ENCODE measurements around the gene ZFYVE27. TPM values are rescaled to one million over a fixed set of nuclear protein-coding genes. Genes with fewer than 3 reads are reported as not detected.

ZFYVE27 gene
- total RNA-seq, 4 donors from 2014 or later, result 25.8 to 60.5 (median 39.6) TPM

DNA sequence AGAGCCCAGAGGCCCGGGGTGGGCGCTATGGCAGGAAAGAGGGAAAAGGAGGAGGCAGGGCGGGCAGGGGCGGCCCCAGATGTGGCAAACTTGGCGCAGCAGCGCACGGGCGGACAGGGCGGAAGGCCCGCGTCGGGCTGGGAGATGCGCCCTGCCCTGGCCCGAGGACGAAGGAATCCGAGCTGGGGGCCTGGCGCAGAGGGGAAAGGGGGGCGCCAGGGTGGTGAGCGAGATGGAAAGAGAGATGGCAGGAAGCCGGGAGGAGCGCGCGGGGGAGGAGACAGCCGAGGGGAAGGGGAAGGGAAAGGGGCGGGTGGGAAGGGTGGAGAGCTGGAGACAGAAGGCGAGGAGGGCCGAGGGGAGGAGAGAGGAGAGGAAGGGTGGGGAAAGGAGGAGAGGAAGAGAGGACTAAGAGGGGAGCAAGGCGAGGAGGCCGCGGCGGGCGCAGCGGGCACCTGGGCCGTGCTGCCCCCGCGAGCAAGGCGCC, 23.5 kb upstream of the ZFYVE27 start, which contains the start of gene MARVELD1:
MARVELD1 (plus strand) TSS at position 392 of the 487 bp plus-strand sequence. CDS start 147 bp downstream, outside the sequence.
- Histone ChIP-seq H3K36me3 (peaks cover 7% of the 10 kb centered on the region), H3K4me1 (peaks cover 60% of the 10 kb centered on the region), H3K4me3 (peak within 1 kb of the TSS; percentile 54), H3K9me3 (no peaks in the 10 kb centered on the region), H3K27me3 (no peaks in the 10 kb centered on the region), H3K27ac (peak within 1 kb of the TSS; percentile 86)
- DNase-seq (ENCODE audit: low spot score in 2 of 2), result peak; percentile 85 to 90
- 5% methylated on average over 37 of the region's 37 CpGs for WGBS
- no peak for TF ChIP-seq EP300 (IDR thresholded peaks at IDR 0.05)
- no peak for TF ChIP-seq POLR2A (IDR thresholded peaks at IDR 0.05)
- TF ChIP-seq POLR2AphosphoS5 (IDR thresholded peaks at IDR 0.05), result no peak
- TF ChIP-seq CTCF (IDR thresholded peaks at IDR 0.05), result no peak

DNA sequence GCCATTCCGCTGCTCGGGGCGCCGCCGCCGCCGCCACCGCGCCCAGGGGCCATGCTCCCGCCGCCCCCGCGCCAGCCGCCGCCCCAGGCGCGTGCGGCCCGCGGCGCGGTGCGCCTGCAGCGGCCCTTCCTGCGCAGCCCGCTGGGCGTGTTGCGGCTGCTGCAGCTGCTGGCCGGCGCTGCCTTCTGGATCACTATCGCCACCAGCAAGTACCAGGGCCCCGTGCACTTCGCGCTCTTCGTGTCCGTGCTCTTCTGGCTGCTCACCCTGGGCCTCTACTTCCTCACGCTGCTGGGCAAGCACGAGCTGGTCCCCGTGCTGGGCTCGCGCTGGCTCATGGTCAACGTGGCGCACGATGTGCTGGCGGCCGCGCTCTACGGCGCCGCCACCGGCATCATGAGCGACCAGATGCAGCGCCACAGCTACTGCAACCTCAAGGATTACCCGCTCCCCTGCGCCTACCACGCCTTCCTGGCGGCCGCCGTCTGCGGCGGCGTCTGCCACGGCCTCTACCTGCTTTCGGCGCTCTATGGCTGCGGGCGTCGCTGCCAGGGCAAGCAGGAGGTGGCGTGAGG, 23.0 kb upstream of the ZFYVE27 start:
- H3K9me3 ChIP-seq, result no peaks in the 10 kb centered on the region
- no peaks in the 10 kb centered on the region for H3K27me3 ChIP-seq
- TF ChIP-seq POLR2A (IDR thresholded peaks at IDR 0.05) (no peak), POLR2AphosphoS5 (IDR thresholded peaks at IDR 0.05) (peak in 2 of 3 donors; percentile 20 to 45), EP300 (IDR thresholded peaks at IDR 0.05) (no peak), CTCF (IDR thresholded peaks at IDR 0.05) (peak in 1 of 2 donors; percentile 13)
- H3K36me3 ChIP-seq, result peaks cover 7% of the 10 kb centered on the region
- H3K27ac ChIP-seq, result peak overlapping the region; percentile 86
- peak; percentile 83 to 85 for DNase-seq (ENCODE audit: low spot score in 2 of 2)
- 0% methylated on average over 10 of the region's 69 CpGs for WGBS
- H3K4me3 ChIP-seq, result peak overlapping the region; percentile 54
- H3K4me1 ChIP-seq, result peaks cover 65% of the 10 kb centered on the region

DNA sequence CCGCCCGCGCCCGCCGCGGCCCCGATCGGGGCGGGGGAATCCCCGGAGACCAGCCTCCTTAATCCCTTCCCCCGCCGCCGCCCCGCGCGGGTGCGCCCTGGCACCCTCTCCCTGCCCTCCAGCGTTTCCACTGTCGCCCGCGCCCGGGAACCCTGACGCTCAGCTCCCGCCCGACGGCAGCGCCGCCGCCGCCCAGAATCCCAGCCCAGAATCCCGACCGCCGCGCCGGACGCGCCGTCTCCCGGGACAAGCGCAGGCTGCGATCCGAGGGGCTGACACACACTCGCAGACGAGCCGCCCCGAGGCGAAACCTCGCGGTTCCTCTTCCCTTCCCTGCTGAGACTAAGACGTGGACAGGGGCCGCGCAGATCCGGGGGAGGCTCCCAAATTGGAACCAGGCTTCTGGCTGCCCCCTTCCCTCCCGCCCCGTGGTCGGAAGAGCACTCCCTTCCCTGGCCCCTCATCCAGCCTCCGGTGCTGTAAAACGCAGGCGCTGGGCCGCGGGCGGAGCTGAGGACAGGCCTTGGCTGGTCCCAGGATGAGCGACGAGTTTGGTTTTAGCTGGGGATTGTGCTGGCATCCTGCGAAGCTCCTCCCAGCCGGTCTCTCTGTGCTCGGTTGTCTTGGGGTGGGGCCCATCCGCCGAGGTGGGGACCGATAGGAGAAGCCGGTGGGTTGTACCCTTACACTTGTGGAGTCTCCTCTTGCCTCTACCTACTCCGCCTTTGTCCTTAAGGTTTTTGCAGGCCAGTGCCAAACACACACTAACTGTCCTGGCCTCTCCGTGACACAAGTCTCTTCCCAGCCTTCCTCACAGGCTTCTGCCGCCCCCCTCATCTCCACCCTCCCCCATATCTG, 22.3 kb upstream of the ZFYVE27 start:
- Histone ChIP-seq H3K27me3 (no peaks in the 10 kb centered on the region), H3K4me1 (peaks cover 66% of the 10 kb centered on the region)
- DNase-seq (ENCODE audit: low spot score in 2 of 2), result peak; percentile 88 to 89

GRCh38 chr10:97715259-97715874, 21.6 kb upstream of the ZFYVE27 start:
- Histone ChIP-seq H3K27me3 (no peaks in the 10 kb centered on the region), H3K4me3 (peak overlapping the region; percentile 54), H3K27ac (peak overlapping the region; percentile 86), H3K36me3 (peaks cover 7% of the 10 kb centered on the region), H3K4me1 (peaks cover 69% of the 10 kb centered on the region), H3K9me3 (no peaks in the 10 kb centered on the region)
- WGBS, result 35% methylated on average over 8 of the region's 8 CpGs
- DNase-seq (ENCODE audit: low spot score in 2 of 2), result no peak
- TF ChIP-seq CTCF (IDR thresholded peaks at IDR 0.05), result no peak
- no peak for TF ChIP-seq EP300 (IDR thresholded peaks at IDR 0.05)

More for the DNA sequence above, 22.3 kb upstream of the ZFYVE27 start:
- Histone ChIP-seq H3K9me3 (no peaks in the 10 kb centered on the region), H3K27ac (peak overlapping the region; percentile 86), H3K36me3 (peaks cover 7% of the 10 kb centered on the region), H3K4me3 (peak overlapping the region; percentile 54)
- WGBS, result 19% methylated on average over 12 of the region's 74 CpGs
- TF ChIP-seq CTCF (IDR thresholded peaks at IDR 0.05), result no peak
- TF ChIP-seq POLR2AphosphoS5 (IDR thresholded peaks at IDR 0.05), result peak in 2 of 3 donors; percentile 12 to 19

GRCh38 chr10:97717627-97718026, 19.3 kb upstream of the ZFYVE27 start:
- no peaks in the 10 kb centered on the region for H3K27me3 ChIP-seq

More at GRCh38 chr10:97717627-97718026, 19.3 kb upstream of the ZFYVE27 start:
- H3K36me3 ChIP-seq, result peaks cover 7% of the 10 kb centered on the region
- H3K27ac ChIP-seq, result no peak overlapping the region
- H3K9me3 ChIP-seq, result no peaks in the 10 kb centered on the region
- H3K4me3 ChIP-seq, result no peak overlapping the region
- no peak for TF ChIP-seq EP300 (IDR thresholded peaks at IDR 0.05)
- no peak for TF ChIP-seq POLR2A (IDR thresholded peaks at IDR 0.05)
- no peak for TF ChIP-seq POLR2AphosphoS5 (IDR thresholded peaks at IDR 0.05)
- TF ChIP-seq CTCF (IDR thresholded peaks at IDR 0.05), result no peak
- peaks cover 64% of the 10 kb centered on the region for H3K4me1 ChIP-seq
- DNase-seq (ENCODE audit: low spot score in 2 of 2), result no peak
- WGBS, result 90% methylated on average over 7 of the region's 7 CpGs

All from suprapubic skin (tissue), 4 donors.